Activated CD8-positive, alpha-beta memory T cell treated with anti-CD3 and anti-CD28 coated beads, Interleukin-2, amount 50 U/mL, for 4 hours (primary cell): ENCODE results near the gene STYXL1.
"Not testable (repeated sequence)": the region's sequence is repeated elsewhere in the genome, so short reads cannot be mapped to it uniquely, and the experiment has no call there.

ENCODE experiments used
- DNase-seq: peaks from one replicate; pipeline ENCODE4 v3.0.0-alpha.2; 2020

STYXL1 gene, protein sequence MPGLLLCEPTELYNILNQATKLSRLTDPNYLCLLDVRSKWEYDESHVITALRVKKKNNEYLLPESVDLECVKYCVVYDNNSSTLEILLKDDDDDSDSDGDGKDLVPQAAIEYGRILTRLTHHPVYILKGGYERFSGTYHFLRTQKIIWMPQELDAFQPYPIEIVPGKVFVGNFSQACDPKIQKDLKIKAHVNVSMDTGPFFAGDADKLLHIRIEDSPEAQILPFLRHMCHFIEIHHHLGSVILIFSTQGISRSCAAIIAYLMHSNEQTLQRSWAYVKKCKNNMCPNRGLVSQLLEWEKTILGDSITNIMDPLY

GRCh38 chr7:76047811-76048667, at the start of gene STYXL1, which contains the start of gene MDH2:
STYXL1 (minus strand) TSS chr7:76048000; CDS start chr7:76030523, 17,477 bp downstream.
MDH2 (plus strand) TSS chr7:76048106; CDS start chr7:76048161, 55 bp downstream.
- DNase-seq: peak; percentile 85

- no peak for DNase-seq
These were observed 48.1 kb upstream of the STYXL1 start for GRCh38 chr7:76095908-76096307.

- DNase-seq: not testable (repeated sequence)
These were observed 46.5 kb upstream of the STYXL1 start for GRCh38 chr7:76094326-76094725.

GRCh38 chr7:76093531-76093930, 45.7 kb upstream of the STYXL1 start:
- not testable (repeated sequence) for DNase-seq

DNA sequence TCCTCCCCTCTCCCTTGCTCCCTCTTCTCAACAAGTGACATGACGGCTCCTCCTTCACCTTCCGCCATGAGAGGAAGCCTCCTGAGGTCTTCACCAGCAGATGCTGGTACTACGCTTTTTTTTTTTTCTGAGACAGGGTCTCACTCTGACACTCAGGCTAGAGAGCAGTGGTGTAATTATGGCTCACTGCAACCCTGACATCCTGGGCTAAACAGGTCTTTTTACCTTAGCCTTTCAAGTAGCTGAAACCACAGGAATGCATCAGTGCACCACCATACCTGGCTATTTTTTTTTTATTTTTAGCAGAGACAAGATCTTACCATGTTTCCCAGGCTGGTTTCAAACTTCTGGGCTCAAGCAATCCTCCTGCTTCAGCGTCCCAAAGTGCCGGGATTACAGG, 43.7 kb upstream of the STYXL1 start:
- DNase-seq: no peak

DNA sequence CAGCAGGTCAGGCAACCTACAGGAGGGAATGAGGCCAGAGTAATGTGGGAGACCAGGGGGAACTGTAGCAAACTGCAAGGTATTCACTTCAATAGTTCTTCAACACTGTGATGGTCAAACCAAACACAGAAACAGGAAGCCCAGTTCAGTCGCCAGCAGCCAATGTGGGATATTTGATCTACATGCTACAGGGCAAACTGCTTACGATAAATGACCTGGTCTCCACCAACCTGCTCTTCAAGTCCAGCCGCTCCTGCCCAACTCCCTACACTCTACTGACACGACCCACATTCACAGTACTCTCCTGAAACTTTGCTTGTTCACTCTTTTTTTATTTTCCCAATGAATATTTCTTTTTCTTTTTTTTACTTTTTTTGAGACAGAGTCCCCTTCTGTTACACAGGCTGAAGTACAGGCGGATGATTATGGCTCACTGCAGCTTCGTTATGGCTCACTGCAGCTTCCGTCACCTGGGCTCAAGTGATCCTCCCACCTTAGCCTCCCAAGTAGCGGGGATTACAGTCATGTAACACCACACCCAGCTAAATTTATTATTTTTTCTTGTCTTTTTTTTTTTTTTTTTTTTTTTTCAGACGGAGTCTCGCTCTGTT, 42.2 kb upstream of the STYXL1 start:
- DNase-seq: no peak

DNA sequence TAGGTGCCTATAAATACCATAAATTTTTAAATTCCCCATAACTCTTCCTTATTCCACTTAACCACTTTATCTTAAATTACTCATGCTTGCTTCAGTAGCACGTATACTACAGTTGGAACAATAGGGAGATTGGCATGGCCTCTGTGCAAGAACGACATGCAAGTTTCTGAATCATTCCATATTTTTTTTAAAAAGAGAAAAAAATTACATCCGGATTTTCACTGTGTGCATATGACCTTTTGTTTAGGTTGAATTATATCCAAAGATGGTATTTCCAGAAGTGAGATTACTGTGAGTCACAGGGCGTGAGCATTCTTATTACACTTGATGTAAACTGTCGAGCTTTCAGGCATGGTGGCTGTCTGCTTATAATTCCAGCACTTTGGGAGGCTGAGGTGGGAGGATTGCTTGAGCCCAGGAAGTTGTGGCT, 39.6 kb upstream of the STYXL1 start:
- DNase-seq: not testable (repeated sequence)

- DNase-seq: no peak
These were observed 38.3 kb upstream of the STYXL1 start for GRCh38 chr7:76086070-76086469.

DNA sequence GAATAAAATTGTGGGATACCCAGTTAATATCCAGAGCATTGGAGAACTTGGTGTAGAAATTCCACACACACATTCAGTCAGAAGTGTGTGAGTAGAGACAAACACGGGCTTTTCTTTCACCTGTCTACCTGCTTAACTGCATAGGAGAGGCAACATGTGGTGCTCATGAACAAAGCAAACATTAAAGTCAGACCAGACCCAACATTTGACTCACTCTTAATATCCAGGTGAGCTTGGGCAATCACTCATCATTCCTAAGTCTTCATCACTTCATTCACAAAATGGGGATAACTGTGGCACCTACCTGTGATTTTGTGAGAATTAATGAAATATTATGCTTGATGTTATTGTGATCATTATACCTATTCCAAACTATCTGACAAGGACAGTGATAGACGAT, 36.3 kb upstream of the STYXL1 start:
- DNase-seq: not testable (repeated sequence)

DNA sequence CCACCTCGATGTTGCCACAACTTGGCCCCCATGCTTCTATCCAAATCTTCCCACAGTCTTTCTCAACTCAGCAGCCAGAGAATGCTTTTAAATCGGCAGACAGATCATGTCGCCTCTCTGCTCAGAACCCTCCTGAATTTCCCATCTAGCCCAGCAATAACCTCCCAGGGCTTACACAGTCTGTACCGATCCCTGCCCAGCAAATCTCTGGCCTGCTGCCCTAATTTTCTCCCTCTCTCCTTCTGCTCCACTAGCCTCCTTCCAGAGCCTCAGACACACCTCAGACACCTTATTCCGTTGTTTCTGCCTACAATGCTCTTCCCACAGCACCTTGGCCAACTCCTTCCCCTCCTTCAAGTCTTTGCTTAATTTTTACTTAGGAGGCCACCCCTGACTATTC, 32.4 kb upstream of the STYXL1 start:
- DNase-seq: no peak

DNA sequence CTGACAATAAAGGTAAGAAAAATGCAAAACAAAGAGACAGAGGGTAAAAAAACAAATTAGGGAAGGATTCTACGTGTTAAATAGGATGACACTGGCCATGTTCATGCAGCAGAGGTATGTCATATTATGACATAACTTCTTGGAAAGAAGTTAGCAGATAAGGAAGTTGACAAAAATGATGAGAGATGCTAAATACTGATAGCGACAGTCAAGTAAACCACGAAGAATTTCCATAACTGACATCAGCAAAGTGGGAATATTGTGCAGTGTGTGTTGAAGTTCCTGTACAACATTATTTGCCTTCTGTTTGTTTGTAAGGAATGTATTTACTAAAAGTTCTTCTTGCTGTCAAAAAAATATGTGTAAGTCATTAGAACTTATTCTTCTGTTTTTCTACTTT, 29.6 kb upstream of the STYXL1 start:
- no peak for DNase-seq

- DNase-seq: no peak
These were observed 29.2 kb upstream of the STYXL1 start for GRCh38 chr7:76076995-76077394.

GRCh38 chr7:76074972-76075370, 27.2 kb upstream of the STYXL1 start:
- no peak for DNase-seq

- no peak for DNase-seq
These were observed 26.6 kb upstream of the STYXL1 start for GRCh38 chr7:76074306-76074971.

DNA sequence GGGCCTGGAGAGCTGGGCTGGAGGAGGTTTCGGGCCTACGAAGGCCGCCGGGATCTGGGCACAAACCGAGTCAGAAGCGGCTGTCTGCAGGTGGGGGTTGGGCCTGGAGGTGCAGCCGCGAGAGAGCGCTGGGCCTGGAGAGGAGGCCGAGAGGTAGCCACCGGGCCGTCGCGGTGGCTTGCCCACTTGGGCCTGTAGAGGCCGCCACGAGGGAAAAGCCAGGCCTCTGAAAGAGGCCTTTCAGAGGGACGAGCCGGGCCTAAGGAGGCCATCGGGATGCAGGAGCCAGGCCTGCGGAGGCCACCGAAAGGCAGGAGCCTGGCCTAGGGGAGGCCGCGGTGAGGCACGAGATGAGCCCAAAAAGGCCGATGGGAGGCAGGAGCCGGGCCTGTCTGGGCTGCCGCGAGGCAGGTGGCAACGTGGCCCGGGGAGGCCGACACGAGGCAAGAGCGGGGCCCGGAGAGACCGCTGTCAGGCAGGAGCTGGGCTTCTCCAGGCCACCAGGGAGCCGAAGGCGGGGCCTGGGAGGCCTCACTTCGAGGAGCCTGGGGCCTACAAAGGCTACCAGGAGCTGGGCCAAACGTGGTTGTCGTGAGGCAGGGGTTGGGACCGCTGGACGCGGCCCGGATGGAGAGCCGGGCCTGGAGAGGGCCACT, 25.7 kb upstream of the STYXL1 start:
- no peak for DNase-seq

DNA sequence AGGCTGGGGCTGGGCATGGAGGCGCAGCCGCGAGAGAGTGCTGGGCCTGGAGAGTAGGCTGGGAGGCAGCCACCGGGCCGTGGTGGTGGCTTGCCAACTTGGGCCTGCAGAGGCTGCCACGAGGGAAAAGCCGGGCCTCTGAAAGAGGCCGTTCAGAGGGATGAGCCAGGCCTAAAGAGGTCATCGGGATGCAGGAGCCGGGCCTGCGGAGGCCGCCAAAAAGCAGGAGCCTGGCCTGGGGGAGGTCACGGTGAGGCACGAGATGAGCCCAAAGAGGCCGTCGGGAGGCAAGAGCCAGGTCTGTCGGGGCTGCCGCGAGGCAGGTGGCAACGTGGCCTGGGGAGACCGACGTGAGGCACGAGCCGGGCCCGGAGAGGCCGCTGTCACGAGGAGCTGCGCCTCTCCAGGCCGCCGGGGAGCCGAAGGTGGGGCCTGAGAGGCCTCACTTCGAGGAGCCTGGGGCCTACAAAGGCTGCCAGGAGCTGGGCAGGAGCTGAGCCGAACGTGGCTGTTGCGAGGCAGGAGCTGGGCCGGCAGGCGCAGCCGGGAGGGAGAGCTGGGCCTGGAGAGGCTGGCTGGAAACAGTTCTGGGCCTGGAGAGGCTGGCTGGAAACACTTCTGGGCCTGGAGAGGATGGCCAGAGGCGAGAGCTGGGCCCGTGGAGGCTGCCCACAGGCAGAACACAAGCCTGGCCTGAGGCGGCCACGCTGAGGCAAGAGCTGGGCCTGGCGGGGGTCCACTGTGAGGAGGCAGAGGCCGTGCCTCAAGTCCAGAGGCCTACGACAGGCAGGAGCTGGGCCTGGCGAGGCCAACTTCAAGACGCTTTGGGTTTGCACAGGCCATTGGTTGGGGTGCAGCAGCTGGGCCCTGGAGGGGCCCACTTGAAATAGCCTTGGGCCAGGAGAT, 24.7 kb upstream of the STYXL1 start:
- DNase-seq: no peak

GRCh38 chr7:76071316-76072242, 23.8 kb upstream of the STYXL1 start:
- no peak for DNase-seq

- DNase-seq: no peak
These were observed 21.4 kb upstream of the STYXL1 start for GRCh38 chr7:76069238-76069638.

GRCh38 chr7:76066716-76067503, 19.1 kb upstream of the STYXL1 start:
- DNase-seq: no peak
